HEK293 (cell line): ENCODE measurements around the gene UBE2D2.

Experiments used
- EGR2 ChIP-seq: fragments of 450-650 bp; formaldehyde crosslinking; IDR thresholded peaks from 2 replicates; pipeline ENCODE4 v1.5.1; 2016; ENCODE audit warnings: low read depth, missing biosample characterization, missing genetic modification characterization
- GFI1B ChIP-seq: fragments of 450-650 bp; formaldehyde crosslinking; IDR thresholded peaks from 2 replicates; pipeline ENCODE4 v1.5.1; 2016; ENCODE audit warnings: missing biosample characterization, missing genetic modification characterization
- GLIS2 ChIP-seq: fragments of 450-650 bp; formaldehyde crosslinking; IDR thresholded peaks from 2 replicates; pipeline ENCODE4 v1.5.1; 2016; ENCODE audit warnings: missing biosample characterization, missing genetic modification characterization
- KLF9 ChIP-seq: fragments of 450-650 bp; formaldehyde crosslinking; IDR thresholded peaks from 2 replicates; pipeline ENCODE4 v1.5.1; 2016; ENCODE audit warnings: missing biosample characterization, missing genetic modification characterization, low read depth
- PRDM2 ChIP-seq: fragments of 450-650 bp; formaldehyde crosslinking; IDR thresholded peaks from 2 replicates; pipeline ENCODE4 v1.5.1; 2016; ENCODE audit warnings: missing biosample characterization, missing genetic modification characterization, borderline replicate concordance
- PRDM4 ChIP-seq: fragments of 450-650 bp; formaldehyde crosslinking; IDR thresholded peaks from 2 replicates; pipeline ENCODE4 v1.5.1; 2017; ENCODE audit warnings: missing biosample characterization, missing genetic modification characterization
- SCRT2 ChIP-seq: fragments of 450-650 bp; formaldehyde crosslinking; IDR thresholded peaks from 2 replicates; pipeline ENCODE4 v1.5.1; 2016; ENCODE audit warnings: missing biosample characterization, missing genetic modification characterization
- SP2 ChIP-seq: fragments of 450-650 bp; formaldehyde crosslinking; IDR thresholded peaks from 2 replicates; pipeline ENCODE4 v1.5.1; 2016; ENCODE audit warnings: missing biosample characterization, missing genetic modification characterization
- ZBTB1 ChIP-seq: fragments of 450-650 bp; formaldehyde crosslinking; IDR thresholded peaks from 2 replicates; pipeline ENCODE4 v1.5.1; 2016; ENCODE audit warnings: missing biosample characterization, missing genetic modification characterization
- ZBTB10 ChIP-seq: fragments of 450-650 bp; formaldehyde crosslinking; IDR thresholded peaks from 2 replicates; pipeline ENCODE4 v1.5.1; 2016; ENCODE audit warnings: missing biosample characterization, missing genetic modification characterization
- ZBTB44 ChIP-seq: fragments of 450-650 bp; IDR thresholded peaks from 2 replicates; pipeline ENCODE4 v1.5.1; 2018; ENCODE audit warnings: missing biosample characterization, mild to moderate bottlenecking, missing genetic modification characterization
- ZIC2 ChIP-seq: fragments of 450-650 bp; formaldehyde crosslinking; IDR thresholded peaks from 2 replicates; pipeline ENCODE4 v1.5.1; 2016; ENCODE audit warnings: missing biosample characterization, missing genetic modification characterization
- ZNF184 ChIP-seq: fragments of 450-650 bp; IDR thresholded peaks from 2 replicates; pipeline ENCODE4 v1.5.1; 2018; ENCODE audit warnings: missing biosample characterization, mild to moderate bottlenecking, missing genetic modification characterization
- ZNF211 ChIP-seq: fragments of 450-650 bp; formaldehyde crosslinking; IDR thresholded peaks from 2 replicates; pipeline ENCODE4 v1.5.1; 2016; ENCODE audit warnings: low read depth, missing biosample characterization, missing genetic modification characterization
- ZNF221 ChIP-seq: fragments of 450-650 bp; formaldehyde crosslinking; IDR thresholded peaks from 2 replicates; pipeline ENCODE4 v1.5.1; 2017; ENCODE audit warnings: missing biosample characterization, missing genetic modification characterization, borderline replicate concordance
- ZNF488 ChIP-seq: fragments of 450-650 bp; formaldehyde crosslinking; IDR thresholded peaks from 2 replicates; pipeline ENCODE4 v1.5.1; 2016; ENCODE audit warnings: missing biosample characterization, missing genetic modification characterization
- ZNF585B ChIP-seq: fragments of 450-650 bp; formaldehyde crosslinking; IDR thresholded peaks from 2 replicates; pipeline ENCODE4 v1.5.1; 2016; ENCODE audit warnings: missing biosample characterization, missing genetic modification characterization
- ZNF621 ChIP-seq: fragments of 450-650 bp; formaldehyde crosslinking; IDR thresholded peaks from 2 replicates; pipeline ENCODE4 v1.5.1; 2017; ENCODE audit warnings: missing biosample characterization, missing genetic modification characterization
- ZNF677 ChIP-seq: fragments of 450-650 bp; IDR thresholded peaks from 2 replicates; pipeline ENCODE4 v1.5.0; 2018; ENCODE audit warnings: missing biosample characterization, mild to moderate bottlenecking, missing genetic modification characterization, moderate library complexity
- ZNF707 ChIP-seq: fragments of 450-650 bp; formaldehyde crosslinking; IDR thresholded peaks from 2 replicates; pipeline ENCODE4 v1.5.1; 2016; ENCODE audit warnings: missing biosample characterization, missing genetic modification characterization
- ZNF747 ChIP-seq: fragments of 450-650 bp; formaldehyde crosslinking; IDR thresholded peaks from 2 replicates; pipeline ENCODE4 v1.5.1; 2016; ENCODE audit warnings: missing biosample characterization, missing genetic modification characterization
- ZNF76 ChIP-seq: fragments of 450-650 bp; formaldehyde crosslinking; IDR thresholded peaks from 2 replicates; pipeline ENCODE4; 2016; ENCODE audit warnings: low read depth, missing biosample characterization, missing genetic modification characterization, borderline replicate concordance
- ZNF792 ChIP-seq: fragments of 450-650 bp; formaldehyde crosslinking; IDR thresholded peaks from 2 replicates; pipeline ENCODE4 v1.5.1; 2016; ENCODE audit warnings: missing biosample characterization, missing genetic modification characterization
- ZSCAN18 ChIP-seq: fragments of 450-650 bp; formaldehyde crosslinking; IDR thresholded peaks from 2 replicates; pipeline ENCODE4 v1.5.1; 2016; ENCODE audit warnings: missing biosample characterization, missing genetic modification characterization

UBE2D2 gene

GRCh38 chr5:139649082-139649991 is 88.2 kb downstream of the UBE2D2 start (continued):
- no peak for TF ChIP-seq PRDM4 (tag by site-specific recombination)
- no peak for TF ChIP-seq ZNF621 (tag by site-specific recombination)
- no peak for TF ChIP-seq ZNF184 (tag by site-specific recombination)
- TF ChIP-seq ZIC2 (tag by site-specific recombination): peak; percentile 80
- peak; percentile 74 for TF ChIP-seq EGR2 (tag by site-specific recombination)
- no peak for TF ChIP-seq GFI1B (tag by site-specific recombination)
- TF ChIP-seq SP2 (tag by site-specific recombination): no peak
- TF ChIP-seq ZNF76: no peak
- no peak for TF ChIP-seq ZNF221 (tag by site-specific recombination)
- TF ChIP-seq ZBTB10 (tag by site-specific recombination): peak; percentile 78
- no peak for TF ChIP-seq SCRT2
- no peak for TF ChIP-seq ZSCAN18 (tag by site-specific recombination)
- TF ChIP-seq ZNF707: no peak
- no peak for TF ChIP-seq ZBTB44
- no peak for TF ChIP-seq ZNF211
- no peak for TF ChIP-seq ZBTB1
- TF ChIP-seq GLIS2 (tag by site-specific recombination): peak; percentile 89
- no peak for TF ChIP-seq ZNF488 (tag by site-specific recombination)
- no peak for TF ChIP-seq ZNF585B (tag by site-specific recombination)
- TF ChIP-seq PRDM2: no peak
- peak; percentile 37; the same call in 1 of the 2 replicates for TF ChIP-seq KLF9 (tag by site-specific recombination)
- no peak for TF ChIP-seq ZNF747 (tag by site-specific recombination)
- no peak for TF ChIP-seq ZNF792 (tag by site-specific recombination)
- TF ChIP-seq ZNF677 (tag by site-specific recombination): no peak
